Tibial nerve (tissue), 4 donors: ENCODE data around the gene CACNA1B.

Experiments used
- EP300 ChIP-seq, 2 donors: sonication (generic); formaldehyde crosslinking; IDR thresholded peaks; one replicate each; pipeline ENCODE4 v1.6.1; 2017; ENCODE audit warnings: antibody characterized with exemption in 2 of 2, mild to moderate bottlenecking in 1 of 2
- POLR2A ChIP-seq, 2 donors: fragments of 450-650 bp; IDR thresholded peaks; one replicate each; pipeline ENCODE4 v1.6.1; 2017; ENCODE audit warnings: antibody characterized with exemption in 2 of 2, mild to moderate bottlenecking in 2 of 2, moderate library complexity in 2 of 2
- TF ChIP-seq, protein P1 (sequence below), 5 experiments: fragments of 200-600 bp in 3 of 5; fragments of 450-650 bp in 2 of 5; sonication (generic) in 3 of 5; IDR thresholded peaks; one replicate each; pipeline ENCODE4 v1.5.1; 2016 to 2019; ENCODE audit warnings: antibody characterized with exemption in 5 of 5, mild to moderate bottlenecking in 3 of 5, moderate library complexity in 2 of 5

DNA sequence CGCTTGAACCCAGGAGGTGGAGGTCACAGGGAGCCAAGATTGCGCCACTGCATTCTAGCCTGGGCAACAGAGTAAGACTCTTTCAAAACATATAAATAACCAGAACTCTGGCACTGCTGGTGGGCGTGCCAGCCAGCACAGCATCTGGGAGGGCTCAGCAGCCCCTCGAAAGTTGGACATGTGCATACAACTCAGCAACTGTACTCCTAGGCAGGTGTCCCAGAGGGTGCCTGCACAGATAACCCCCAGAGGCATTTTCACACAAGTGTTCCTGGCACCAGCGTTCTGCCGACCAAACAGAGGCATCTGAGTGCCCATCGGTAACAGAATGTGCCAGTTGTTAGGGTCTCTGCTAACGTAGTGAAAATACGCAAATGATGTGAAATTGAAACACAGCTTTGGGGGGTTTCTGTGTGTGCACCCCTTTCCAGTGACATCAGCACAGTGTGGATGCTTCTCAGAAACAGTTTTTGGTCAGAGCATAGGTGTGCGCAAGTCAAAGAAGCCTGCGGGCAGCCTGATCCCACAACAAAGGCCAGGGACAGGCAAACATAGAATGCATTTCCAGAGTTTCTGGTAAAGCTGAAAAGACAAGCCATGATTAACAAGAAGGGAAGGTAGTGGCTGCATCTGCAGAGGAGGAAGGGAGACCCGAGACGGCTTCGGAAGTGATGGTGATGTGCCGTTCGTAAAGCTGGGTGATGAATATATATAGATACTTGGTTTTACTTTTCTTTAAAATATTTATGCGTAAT lies 190.2 kb downstream of the CACNA1B start:
- TF ChIP-seq, protein P1, sequence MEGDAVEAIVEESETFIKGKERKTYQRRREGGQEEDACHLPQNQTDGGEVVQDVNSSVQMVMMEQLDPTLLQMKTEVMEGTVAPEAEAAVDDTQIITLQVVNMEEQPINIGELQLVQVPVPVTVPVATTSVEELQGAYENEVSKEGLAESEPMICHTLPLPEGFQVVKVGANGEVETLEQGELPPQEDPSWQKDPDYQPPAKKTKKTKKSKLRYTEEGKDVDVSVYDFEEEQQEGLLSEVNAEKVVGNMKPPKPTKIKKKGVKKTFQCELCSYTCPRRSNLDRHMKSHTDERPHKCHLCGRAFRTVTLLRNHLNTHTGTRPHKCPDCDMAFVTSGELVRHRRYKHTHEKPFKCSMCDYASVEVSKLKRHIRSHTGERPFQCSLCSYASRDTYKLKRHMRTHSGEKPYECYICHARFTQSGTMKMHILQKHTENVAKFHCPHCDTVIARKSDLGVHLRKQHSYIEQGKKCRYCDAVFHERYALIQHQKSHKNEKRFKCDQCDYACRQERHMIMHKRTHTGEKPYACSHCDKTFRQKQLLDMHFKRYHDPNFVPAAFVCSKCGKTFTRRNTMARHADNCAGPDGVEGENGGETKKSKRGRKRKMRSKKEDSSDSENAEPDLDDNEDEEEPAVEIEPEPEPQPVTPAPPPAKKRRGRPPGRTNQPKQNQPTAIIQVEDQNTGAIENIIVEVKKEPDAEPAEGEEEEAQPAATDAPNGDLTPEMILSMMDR (IDR thresholded peaks at IDR 0.05) = no peak
- TF ChIP-seq EP300 (IDR thresholded peaks at IDR 0.05) (no peak), POLR2A (IDR thresholded peaks at IDR 0.05) (no peak)
